Hepatocyte (in vitro differentiated cells): ENCODE results near the gene DIPK2B. TPM values are rescaled to one million over a fixed set of nuclear protein-coding genes. Genes with fewer than 3 reads are reported as not detected.

Source experiments
- DNase-seq: peaks from one replicate; pipeline ENCODE4 v3.0.0-alpha.2; 2016; ENCODE audit warnings: low spot score
- H2AFZ ChIP-seq: fragments of 200-600 bp; sonication (generic); 2 replicates; pipeline ENCODE4 v1.6.0; 2016; ENCODE audit warnings: antibody characterized with exemption, mild to moderate bottlenecking
- H3K27ac ChIP-seq: fragments of 200-600 bp; sonication (generic); 2 replicates; pipeline ENCODE4 v1.5.1; 2016; ENCODE audit warnings: mild to moderate bottlenecking
- H3K27me3 ChIP-seq: fragments of 200-600 bp; sonication (generic); 2 replicates; pipeline ENCODE4 v1.6.1; 2016
- H3K36me3 ChIP-seq: fragments of 200-600 bp; sonication (generic); replicated peaks from 2 replicates; pipeline ENCODE4 v1.5.1; 2016; ENCODE audit warnings: low read depth; ENCODE audit not compliant: insufficient read depth
- H3K4me1 ChIP-seq: fragments of 200-600 bp; sonication (generic); 2 replicates; pipeline ENCODE4 v1.5.1; 2016; ENCODE audit warnings: mild to moderate bottlenecking, moderate library complexity; ENCODE audit not compliant: insufficient read depth
- H3K4me2 ChIP-seq: fragments of 200-600 bp; sonication (generic); 2 replicates; pipeline ENCODE4 v1.6.0; 2016
- H3K4me3 ChIP-seq: fragments of 200-600 bp; sonication (generic); 2 replicates; pipeline ENCODE4 v1.5.1; 2016; ENCODE audit warnings: mild to moderate bottlenecking
- H3K79me2 ChIP-seq: fragments of 200-600 bp; sonication (generic); 2 replicates; pipeline ENCODE4 v1.6.0; 2017; ENCODE audit warnings: mild to moderate bottlenecking
- H3K9me2 ChIP-seq: fragments of 200-600 bp; sonication (generic); replicated peaks from 2 replicates; pipeline ENCODE4 v1.6.0; 2017; ENCODE audit warnings: mild to moderate bottlenecking; ENCODE audit not compliant: insufficient read depth
- H3K9me3 ChIP-seq: fragments of 200-600 bp; sonication (generic); 2 replicates; pipeline ENCODE4 v1.5.1; 2016; ENCODE audit warnings: low read depth, mild to moderate bottlenecking
- H4K20me1 ChIP-seq: fragments of 200-600 bp; sonication (generic); 2 replicates; pipeline ENCODE4 v1.6.0; 2016; ENCODE audit warnings: mild to moderate bottlenecking; ENCODE audit not compliant: insufficient read depth, poor library complexity, severe bottlenecking
- CTCF ChIP-seq: fragments of 200-600 bp; sonication (generic); IDR thresholded peaks from 2 replicates; pipeline ENCODE4 v1.5.1; 2016; ENCODE audit warnings: antibody characterized with exemption, mild to moderate bottlenecking; ENCODE audit not compliant: poor library complexity
- EZH2 ChIP-seq: fragments of 200-600 bp; sonication (generic); IDR thresholded peaks from 2 replicates; pipeline ENCODE4 v1.6.1; 2016; ENCODE audit warnings: antibody characterized with exemption, mild to moderate bottlenecking, borderline replicate concordance
- EZH2phosphoT487 ChIP-seq: fragments of 200-600 bp; sonication (generic); IDR thresholded peaks from one replicate; pipeline ENCODE4 v1.6.1; 2018; ENCODE audit warnings: antibody characterized with exemption, mild to moderate bottlenecking, low read depth, moderate library complexity; ENCODE audit not compliant: unreplicated experiment, severe bottlenecking
- WGBS: methylation state at CpG from one replicate; pipeline ENCODE4 v1.1.6; 2016; ENCODE audit warnings: low lambda C conversion rate; ENCODE audit errors: missing lambda C conversion rate; 5-methylcytosine and 5-hydroxymethylcytosine counted together
- polyA plus RNA-seq: library from polyadenylated mRNA; unstranded; fragments of >200 nt; fragmentation: Nextera tagmentation; extraction: Ambion mirVana; gene quantifications from 2 replicates; pipeline ENCODE4 v1.2.1, GENCODE V29; 2016
- total RNA-seq: library from RNA; depleted of rRNA; stranded (reverse); fragments of >200 nt; gene quantifications from 2 replicates; pipeline ENCODE4 v1.2.3, GENCODE V29; 2014

DIPK2B gene
- total and polyA plus RNA-seq, 2 experiments from 2014 or later = 0.29 to 0.37 TPM

- Histone ChIP-seq H3K9me2 (no peaks in the 10 kb centered on the region), H2AFZ (no peak overlapping the region), H3K27ac (no peak overlapping the region), H3K4me2 (no peak overlapping the region), H3K4me3 (no peak overlapping the region), H3K79me2 (no peaks in the 10 kb centered on the region), H3K36me3 (no peaks in the 10 kb centered on the region), H3K4me1 (no peaks in the 10 kb centered on the region), H4K20me1 (no peaks in the 10 kb centered on the region), H3K27me3 (no peaks in the 10 kb centered on the region), H3K9me3 (no peaks in the 10 kb centered on the region)
- WGBS = 84% methylated on average over 4 of the region's 4 CpGs
- DNase-seq = no peak
- TF ChIP-seq EZH2phosphoT487 = no peak
- no peak for TF ChIP-seq EZH2
- no peak for TF ChIP-seq CTCF
These were observed 27.4 kb upstream of the DIPK2B start for GRCh38 chrX:45228126-45228525.

GRCh38 chrX:45208121-45208856, 7.6 kb upstream of the DIPK2B start:
- no peaks in the 10 kb centered on the region for H3K27me3 ChIP-seq
- no peaks in the 10 kb centered on the region for H3K4me1 ChIP-seq
- DNase-seq = no peak
- H3K36me3 ChIP-seq = no peaks in the 10 kb centered on the region
- H3K27ac ChIP-seq = no peak overlapping the region
- no peak overlapping the region for H2AFZ ChIP-seq
- no peak overlapping the region for H3K4me2 ChIP-seq
- no peaks in the 10 kb centered on the region for H3K9me2 ChIP-seq
- no peaks in the 10 kb centered on the region for H3K9me3 ChIP-seq
- no peak for TF ChIP-seq EZH2
- TF ChIP-seq EZH2phosphoT487 = no peak
- no peak for TF ChIP-seq CTCF
- H3K4me3 ChIP-seq = no peak overlapping the region
- no peaks in the 10 kb centered on the region for H4K20me1 ChIP-seq
- H3K79me2 ChIP-seq = no peaks in the 10 kb centered on the region

GRCh38 chrX:45202171-45202570, 1.5 kb upstream of the DIPK2B start:
- Histone ChIP-seq H3K27ac (no peak overlapping the region), H3K79me2 (no peaks in the 10 kb centered on the region), H2AFZ (no peak overlapping the region), H3K4me3 (no peak overlapping the region), H3K4me2 (no peak overlapping the region), H3K36me3 (no peaks in the 10 kb centered on the region), H4K20me1 (no peaks in the 10 kb centered on the region), H3K9me2 (no peaks in the 10 kb centered on the region), H3K4me1 (no peaks in the 10 kb centered on the region), H3K27me3 (no peaks in the 10 kb centered on the region), H3K9me3 (no peaks in the 10 kb centered on the region)
- DNase-seq = no peak
- TF ChIP-seq EZH2phosphoT487 (no peak), CTCF (no peak), EZH2 (no peak)
- 64% methylated on average over 1 of the region's 1 CpG for WGBS

- no peaks in the 10 kb centered on the region for H3K79me2 ChIP-seq
- no peaks in the 10 kb centered on the region for H3K4me1 ChIP-seq
- H3K9me2 ChIP-seq = no peaks in the 10 kb centered on the region
- no peak overlapping the region for H2AFZ ChIP-seq
- H3K9me3 ChIP-seq = no peaks in the 10 kb centered on the region
- no peak overlapping the region for H3K4me2 ChIP-seq
- H3K36me3 ChIP-seq = no peaks in the 10 kb centered on the region
- no peaks in the 10 kb centered on the region for H3K27me3 ChIP-seq
- no peak for DNase-seq
- no peak for TF ChIP-seq EZH2
- TF ChIP-seq CTCF = no peak
- no peak for TF ChIP-seq EZH2phosphoT487
- WGBS = 75% methylated on average over 4 of the region's 4 CpGs
- no peak overlapping the region for H3K27ac ChIP-seq
- H3K4me3 ChIP-seq = no peak overlapping the region
- no peaks in the 10 kb centered on the region for H4K20me1 ChIP-seq
These were observed 2.0 kb downstream of the DIPK2B start for GRCh38 chrX:45198706-45199105.
